Body of pancreas (tissue), 4 donors: ENCODE measurements around the gene IKZF2. TPM values are rescaled to one million over a fixed set of nuclear protein-coding genes. Genes with fewer than 3 reads are reported as not detected.

ENCODE experiments used
- ATAC-seq: fragments of 150-250 bp; one replicate; pipeline ENCODE4 v1.9.1; 2016
- DNase-seq, 4 donors: peaks; one replicate each; pipeline ENCODE4 v3.0.0-alpha.2; 2019
- H3K27ac ChIP-seq, 4 donors: fragments of 200-600 bp; sonication (generic); 1 replicate in 3 of 4; 2 replicates in 1 of 4; pipeline versions ENCODE4 v1.5.1 to v1.6.1; 2016 to 2019; ENCODE audit warnings: mild to moderate bottlenecking in 1 of 4, mixed read lengths in 1 of 4, moderate library complexity in 1 of 4
- H3K27me3 ChIP-seq, 2 donors: fragments of 200-600 bp; sonication (generic); one replicate each; pipeline ENCODE4 v1.6.0; 2016; ENCODE audit warnings: mild to moderate bottlenecking in 1 of 2
- H3K36me3 ChIP-seq, 2 donors: fragments of 200-600 bp; sonication (generic); replicated peaks in 1 of 2; 2 replicates each; pipeline ENCODE4 v1.5.1; 2016; ENCODE audit warnings: low read depth in 2 of 2; ENCODE audit not compliant: insufficient read depth in 1 of 2
- H3K4me1 ChIP-seq: fragments of 200-600 bp; sonication (generic); one replicate; pipeline ENCODE4 v1.6.0; 2016
- H3K4me3 ChIP-seq, 2 donors: fragments of 200-600 bp; sonication (generic); 1 replicate in 1 of 2; 2 replicates in 1 of 2; pipeline ENCODE4 v1.5.1; 2016 to 2019
- H3K9me3 ChIP-seq, 3 donors: fragments of 200-600 bp; sonication (generic); 1 replicate in 2 of 3; 2 replicates in 1 of 3; pipeline ENCODE4 v1.5.1; 2016
- CTCF ChIP-seq, 7 experiments: fragments of 450-650 bp in 4 of 7; fragments of 200-600 bp in 3 of 7; sonication (generic) in 3 of 7; IDR thresholded peaks; one replicate each; pipeline ENCODE4 v1.5.1; 2016 to 2019; ENCODE audit warnings: antibody characterized with exemption in 7 of 7
- POLR2A ChIP-seq, 3 donors: fragments of 450-650 bp; IDR thresholded peaks; one replicate each; pipeline ENCODE4 v1.6.1; 2016; ENCODE audit warnings: antibody characterized with exemption in 3 of 3, mild to moderate bottlenecking in 2 of 3
- WGBS, 2 donors: methylation state at CpG; one replicate each; pipeline ENCODE4 v1.1.5; 2017; 5-methylcytosine and 5-hydroxymethylcytosine counted together
- intact Hi-C: fragments of 100-400 bp; cut with DNase I; formaldehyde crosslinking; loops from one replicate; pipeline ENCODE4 v1.15.1; 2023
- total RNA-seq, 2 donors: library from RNA; depleted of rRNA; stranded (reverse); fragments of >200 nt; gene quantifications; one replicate each; pipeline ENCODE4 v1.1.0, GENCODE V29; 2016

Gene IKZF2
- total RNA-seq, 2 donors from 2014 or later, result 1.3 to 3.9 TPM

- H3K27me3 ChIP-seq, result no peaks in the 10 kb centered on the region
- no peaks in the 10 kb centered on the region for H3K4me1 ChIP-seq
- 44 to 63% methylated on average over 3 of the region's 3 CpGs for WGBS, 2 donors
- intact Hi-C loops, result no loop called here
- no peak overlapping the region for H3K27ac ChIP-seq
- H3K9me3 ChIP-seq, result no peaks in the 10 kb centered on the region
- DNase-seq (no peak), ATAC-seq (no peak)
- no peaks in the 10 kb centered on the region for H3K36me3 ChIP-seq
- TF ChIP-seq CTCF (IDR thresholded peaks at IDR 0.05) (no peak), POLR2A (IDR thresholded peaks at IDR 0.05) (no peak)
- H3K4me3 ChIP-seq, result no peak overlapping the region
Observed at GRCh38 chr2:212997526-212998020, 153.8 kb downstream of the IKZF2 start.

GRCh38 chr2:212995920-212996319, 155.5 kb downstream of the IKZF2 start:
- Histone ChIP-seq H3K27me3 (no peaks in the 10 kb centered on the region), H3K4me3 (no peak overlapping the region), H3K4me1 (no peaks in the 10 kb centered on the region), H3K36me3 (no peaks in the 10 kb centered on the region), H3K9me3 (no peaks in the 10 kb centered on the region), H3K27ac (no peak overlapping the region)
- ATAC-seq (no peak), DNase-seq (no peak)
- 78 to 86% methylated on average over 2 of the region's 2 CpGs for WGBS, 2 donors
- intact Hi-C loops, result no loop called here
- no peak for TF ChIP-seq POLR2A (IDR thresholded peaks at IDR 0.05)
- TF ChIP-seq CTCF (IDR thresholded peaks at IDR 0.05), result no peak

GRCh38 chr2:212994976-212995375, 156.4 kb downstream of the IKZF2 start:
- ATAC-seq, result no peak
- intact Hi-C loops, result no loop called here

GRCh38 chr2:212991120-212991519, 160.3 kb downstream of the IKZF2 start:
- H3K27ac ChIP-seq, result no peak overlapping the region
- WGBS, 2 donors, result 97% methylated on average over 1 of the region's 1 CpG
- intact Hi-C loops, result no loop called here
- ATAC-seq, result no peak
- no peak overlapping the region for H3K4me3 ChIP-seq
- no peaks in the 10 kb centered on the region for H3K9me3 ChIP-seq
- H3K27me3 ChIP-seq, result no peaks in the 10 kb centered on the region
- H3K4me1 ChIP-seq, result no peaks in the 10 kb centered on the region
- no peak for DNase-seq
- no peaks in the 10 kb centered on the region for H3K36me3 ChIP-seq
- TF ChIP-seq POLR2A (IDR thresholded peaks at IDR 0.05), result no peak
- TF ChIP-seq CTCF (IDR thresholded peaks at IDR 0.05), result no peak

More at GRCh38 chr2:212994976-212995375, 156.4 kb downstream of the IKZF2 start:
- no peaks in the 10 kb centered on the region for H3K36me3 ChIP-seq
- TF ChIP-seq POLR2A (IDR thresholded peaks at IDR 0.05), result no peak
- TF ChIP-seq CTCF (IDR thresholded peaks at IDR 0.05), result no peak
- no peaks in the 10 kb centered on the region for H3K4me1 ChIP-seq
- DNase-seq, result no peak
- H3K9me3 ChIP-seq, result no peaks in the 10 kb centered on the region
- no peak overlapping the region for H3K4me3 ChIP-seq
- H3K27ac ChIP-seq, result no peak overlapping the region
- H3K27me3 ChIP-seq, result no peaks in the 10 kb centered on the region

GRCh38 chr2:212990697-212991096, 160.7 kb downstream of the IKZF2 start:
- DNase-seq, result no peak
- intact Hi-C loops, result no loop called here
- Histone ChIP-seq H3K36me3 (no peaks in the 10 kb centered on the region), H3K4me1 (no peaks in the 10 kb centered on the region), H3K27me3 (no peaks in the 10 kb centered on the region), H3K4me3 (no peak overlapping the region), H3K27ac (no peak overlapping the region), H3K9me3 (no peaks in the 10 kb centered on the region)
- no peak for ATAC-seq
- TF ChIP-seq CTCF (IDR thresholded peaks at IDR 0.05) (no peak), POLR2A (IDR thresholded peaks at IDR 0.05) (no peak)
- WGBS, 2 donors, result 54 to 77% methylated on average over 1 of the region's 1 CpG
